ENCODE results near the gene KCNQ1. TPM values are rescaled to one million over a fixed set of nuclear protein-coding genes. Genes with fewer than 3 reads are reported as not detected.

The KCNQ1 gene
- total and polyA plus RNA-seq, 12 donors: 11.0 to 447 (median 320) TPM

DNA sequence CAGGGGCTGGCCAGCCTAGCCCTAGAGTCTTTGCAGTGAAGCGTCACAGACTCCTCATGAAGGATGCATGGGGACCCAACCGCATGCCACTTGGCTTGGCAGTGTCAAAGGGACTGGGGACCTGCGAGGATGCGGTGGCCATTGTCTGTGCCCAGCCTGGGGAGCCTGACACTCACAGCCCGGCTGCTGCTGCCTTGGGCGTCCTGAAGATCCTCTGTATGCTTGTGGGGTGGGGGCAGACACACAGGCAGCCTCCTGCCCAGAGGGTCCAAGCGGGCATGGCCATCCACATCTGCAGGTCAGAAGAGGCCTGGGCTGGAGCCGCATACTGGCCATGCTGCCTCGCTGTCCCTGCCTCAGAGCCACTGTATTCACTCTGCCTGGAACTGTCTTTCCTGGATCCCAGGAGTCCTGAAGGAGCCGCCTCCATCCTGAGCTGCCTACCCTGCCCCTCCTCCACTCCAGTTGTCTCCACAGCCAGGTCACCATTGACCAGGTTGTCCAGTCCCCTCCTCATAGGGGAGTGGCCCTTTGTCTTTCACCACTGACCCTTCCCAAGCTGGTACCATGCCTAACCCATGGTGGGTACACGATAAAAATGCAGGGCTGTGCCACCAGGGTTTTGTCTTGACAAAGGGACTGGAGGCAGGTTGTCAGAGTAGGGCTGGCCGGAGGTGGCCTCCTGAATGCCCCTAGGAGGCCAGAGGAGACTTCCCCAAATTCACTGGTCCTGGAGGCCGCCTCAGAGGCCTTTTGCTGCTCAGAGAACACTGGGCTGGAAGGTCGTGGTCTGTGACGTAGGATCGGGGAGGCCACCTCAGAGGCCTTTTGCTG lies 148.0 kb downstream of the KCNQ1 start:
- peaks cover 0 to 5% (median 0%) of the 10 kb centered on the region in 3 donors for H3K9me3 ChIP-seq (replicated peaks in 1 of 3)
- WGBS, 4 donors: 95 to 97% (median 96%) methylated on average over 9 to 16 of the region's 16 CpGs
- intact Hi-C loops (cut with DNase I): loop anchor here in 1 of 2 donors (5.0 kb wide), 1 partner anchor 75 kb away; no protein-coding TSS in a partner anchor

DNA sequence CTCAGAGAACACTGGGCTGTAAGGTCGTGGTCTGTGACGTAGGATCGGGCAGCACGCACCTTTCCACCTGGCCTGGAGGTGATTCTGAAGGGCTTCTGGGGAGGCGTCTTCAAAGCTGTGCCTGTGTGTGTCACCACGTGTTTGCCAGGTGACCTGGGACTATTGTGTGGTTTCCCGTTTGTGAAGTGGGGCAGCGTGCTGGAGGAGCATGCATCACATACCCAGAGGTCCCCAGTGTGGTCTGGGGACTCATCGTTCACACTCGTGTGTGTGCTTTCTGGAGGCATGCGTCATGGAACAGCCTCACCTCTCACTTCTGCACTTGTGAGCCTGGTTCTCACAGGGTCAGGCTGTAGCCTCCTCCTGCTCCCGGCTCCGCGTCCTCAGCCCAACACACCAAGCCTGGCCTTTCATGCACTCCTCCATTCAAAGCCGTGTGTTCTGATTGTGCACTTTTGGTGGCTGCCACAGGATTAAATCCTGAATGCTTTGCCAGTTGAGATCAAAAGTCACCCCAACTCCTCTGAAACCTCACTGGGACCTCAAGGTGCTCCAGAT lies 148.7 kb downstream of the KCNQ1 start:
- intact Hi-C loops (cut with DNase I): loop anchor here in 1 of 2 donors (5.0 kb wide), 1 partner anchor 74 kb away; no protein-coding TSS in a partner anchor
- Histone ChIP-seq H3K4me1 (replicated peaks in 1 of 2) (no peaks in the 10 kb centered on the region), H3K27me3 (no peaks in the 10 kb centered on the region), H3K36me3 (replicated peaks in 1 of 2) (peaks cover 0 to 44% of the 10 kb centered on the region in 2 donors), H3K4me3 (no peak overlapping the region), H3K9me3 (replicated peaks in 1 of 3) (peaks cover 0 to 11% (median 0%) of the 10 kb centered on the region in 3 donors), H3K27ac (no peak overlapping the region)
- TF ChIP-seq, protein P1, sequence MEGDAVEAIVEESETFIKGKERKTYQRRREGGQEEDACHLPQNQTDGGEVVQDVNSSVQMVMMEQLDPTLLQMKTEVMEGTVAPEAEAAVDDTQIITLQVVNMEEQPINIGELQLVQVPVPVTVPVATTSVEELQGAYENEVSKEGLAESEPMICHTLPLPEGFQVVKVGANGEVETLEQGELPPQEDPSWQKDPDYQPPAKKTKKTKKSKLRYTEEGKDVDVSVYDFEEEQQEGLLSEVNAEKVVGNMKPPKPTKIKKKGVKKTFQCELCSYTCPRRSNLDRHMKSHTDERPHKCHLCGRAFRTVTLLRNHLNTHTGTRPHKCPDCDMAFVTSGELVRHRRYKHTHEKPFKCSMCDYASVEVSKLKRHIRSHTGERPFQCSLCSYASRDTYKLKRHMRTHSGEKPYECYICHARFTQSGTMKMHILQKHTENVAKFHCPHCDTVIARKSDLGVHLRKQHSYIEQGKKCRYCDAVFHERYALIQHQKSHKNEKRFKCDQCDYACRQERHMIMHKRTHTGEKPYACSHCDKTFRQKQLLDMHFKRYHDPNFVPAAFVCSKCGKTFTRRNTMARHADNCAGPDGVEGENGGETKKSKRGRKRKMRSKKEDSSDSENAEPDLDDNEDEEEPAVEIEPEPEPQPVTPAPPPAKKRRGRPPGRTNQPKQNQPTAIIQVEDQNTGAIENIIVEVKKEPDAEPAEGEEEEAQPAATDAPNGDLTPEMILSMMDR (IDR thresholded peaks at IDR 0.05): no peak
- TF ChIP-seq POLR2A (IDR thresholded peaks at IDR 0.05): no peak
- DNase-seq: peak in 2 of 7 donors; percentile 7 to 18
- WGBS, 4 donors: 92 to 98% (median 95%) methylated on average over 7 to 15 of the region's 15 CpGs

More for the DNA sequence above, 148.0 kb downstream of the KCNQ1 start:
- H3K27me3 ChIP-seq: no peaks in the 10 kb centered on the region
- H3K27ac ChIP-seq: peak overlapping the region in 1 of 5 donors; percentile 6
- TF ChIP-seq, protein P1 (IDR thresholded peaks at IDR 0.05): no peak
- TF ChIP-seq POLR2A (IDR thresholded peaks at IDR 0.05): no peak
- peaks cover 0 to 45% of the 10 kb centered on the region in 2 donors for H3K36me3 ChIP-seq (replicated peaks in 1 of 2)
- DNase-seq: peak in 3 of 7 donors; percentile 14 to 44 (median 20)
- H3K4me3 ChIP-seq: no peak overlapping the region
- H3K4me1 ChIP-seq (replicated peaks in 1 of 2): no peaks in the 10 kb centered on the region

DNA sequence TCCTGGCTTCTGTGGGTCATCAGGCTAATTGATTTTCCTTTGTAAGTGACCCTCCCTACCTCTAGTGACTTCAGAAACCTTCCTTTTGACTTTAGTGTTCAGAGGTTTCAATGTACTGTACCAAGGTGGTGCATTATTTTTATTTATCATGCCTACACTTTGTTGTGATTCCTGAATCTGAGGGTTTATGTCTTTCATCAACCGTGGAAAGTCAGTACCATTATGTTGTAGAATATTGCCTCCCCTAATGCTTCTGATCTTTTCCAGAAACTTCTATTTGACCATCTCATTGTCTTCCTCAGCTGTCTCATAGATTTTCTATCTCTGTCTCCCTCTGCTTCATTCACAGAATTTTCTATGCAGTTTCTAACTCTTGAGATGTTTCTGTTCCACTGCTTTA lies 149.5 kb downstream of the KCNQ1 start:
- H3K27me3 ChIP-seq: no peaks in the 10 kb centered on the region
- no peak for TF ChIP-seq POLR2A (IDR thresholded peaks at IDR 0.05)
- TF ChIP-seq, protein P1 (IDR thresholded peaks at IDR 0.05): no peak
- peaks cover 0 to 11% (median 0%) of the 10 kb centered on the region in 3 donors for H3K9me3 ChIP-seq (replicated peaks in 1 of 3)
- WGBS, 4 donors: 93 to 100% (median 97%) methylated on average over 1 of the region's 1 CpG
- H3K27ac ChIP-seq: no peak overlapping the region
- intact Hi-C loops (cut with DNase I): loop anchor here in 1 of 2 donors (5.0 kb wide), 1 partner anchor 73 kb away; no protein-coding TSS in a partner anchor
- H3K4me1 ChIP-seq (replicated peaks in 1 of 2): peaks cover under 1% of the 10 kb centered on the region in 2 donors
- no peak overlapping the region for H3K4me3 ChIP-seq
- peaks cover 0 to 36% of the 10 kb centered on the region in 2 donors for H3K36me3 ChIP-seq (replicated peaks in 1 of 2)
- no peak for DNase-seq

DNA sequence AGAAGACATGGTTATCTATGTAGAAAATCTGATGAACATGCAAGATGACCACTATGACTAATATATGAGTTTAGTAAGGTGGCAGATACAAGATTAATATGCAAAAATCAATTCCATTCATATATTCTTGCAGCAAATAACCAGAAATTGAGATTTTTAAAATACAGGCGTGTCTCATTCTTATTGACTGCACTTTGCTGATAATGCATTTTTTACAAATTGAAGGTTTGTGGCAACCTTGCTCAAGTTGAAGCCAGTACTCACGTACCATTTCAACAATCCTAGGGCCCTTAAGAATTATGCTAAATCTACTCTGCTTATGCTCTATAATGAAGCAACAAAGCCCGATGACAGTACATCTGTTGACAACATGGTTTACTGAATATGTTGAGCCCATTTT lies 150.4 kb downstream of the KCNQ1 start:
- 89 to 98% (median 95%) methylated on average over 3 of the region's 3 CpGs for WGBS, 4 donors
- Histone ChIP-seq H3K36me3 (replicated peaks in 1 of 2) (peaks cover 0 to 26% of the 10 kb centered on the region in 2 donors), H3K4me1 (replicated peaks in 1 of 2) (peaks cover 9 to 10% of the 10 kb centered on the region in 2 donors), H3K9me3 (replicated peaks in 1 of 3) (peaks cover 0 to 11% (median 0%) of the 10 kb centered on the region in 3 donors), H3K27ac (no peak overlapping the region), H3K27me3 (no peaks in the 10 kb centered on the region), H3K4me3 (no peak overlapping the region)
- intact Hi-C loops (cut with DNase I): no loop called here
- no peak for TF ChIP-seq POLR2A (IDR thresholded peaks at IDR 0.05)
- TF ChIP-seq, protein P1 (IDR thresholded peaks at IDR 0.05): no peak
- DNase-seq: no peak

Data from adrenal gland (tissue), 12 donors.